SU-DHL-6 (cell line): ENCODE measurements around the gene TULP4.

Experiments used
- H2AFZ ChIP-seq: fragments of 200-600 bp; sonication (generic); 2 replicates; pipeline ENCODE4 v1.6.1; 2014; ENCODE audit warnings: low read depth, mild to moderate bottlenecking, moderate library complexity, mixed read lengths, antibody characterized with exemption, low read length; ENCODE audit not compliant: severe bottlenecking
- H3F3A ChIP-seq: fragments of 200-600 bp; shearing (Covaris generic); 2 replicates; pipeline ENCODE4 v1.6.0; 2016; ENCODE audit warnings: antibody characterized with exemption, mild to moderate bottlenecking; ENCODE audit not compliant: insufficient read depth
- H3K27ac ChIP-seq: fragments of 200-600 bp; sonication (generic); 2 replicates; pipeline ENCODE4 v1.5.1; 2016; ENCODE audit warnings: low read depth, mild to moderate bottlenecking, low read length, moderate library complexity, mixed read lengths
- H3K27me3 ChIP-seq: fragments of 200-600 bp; sonication (generic), shearing (Covaris generic); 2 replicates; pipeline ENCODE4 v1.6.0; 2014; ENCODE audit warnings: mild to moderate bottlenecking, low read length
- H3K36me3 ChIP-seq: fragments of 200-600 bp; sonication (generic); 2 replicates; pipeline ENCODE4 v1.6.1; 2014; ENCODE audit warnings: mild to moderate bottlenecking, low read length, mixed read lengths
- H3K4me2 ChIP-seq: fragments of 300-600, 200-600 bp; shearing (Covaris generic), sonication (generic); 2 replicates; pipeline ENCODE4 v1.6.0; 2014; ENCODE audit warnings: low read length, low read depth, mild to moderate bottlenecking; ENCODE audit not compliant: poor library complexity, severe bottlenecking
- H3K4me3 ChIP-seq: fragments of 200-600 bp; sonication (generic); 2 replicates; pipeline ENCODE4 v1.5.1; 2014; ENCODE audit warnings: antibody characterized with exemption, low read length, mild to moderate bottlenecking, mixed read lengths; ENCODE audit not compliant: insufficient read depth, poor library complexity, severe bottlenecking
- H3K79me2 ChIP-seq: fragments of 200-600 bp; sonication (generic); 2 replicates; pipeline ENCODE4 v1.6.1; 2014; ENCODE audit warnings: mild to moderate bottlenecking, low read length, moderate library complexity; ENCODE audit not compliant: insufficient read depth
- H3K9ac ChIP-seq: fragments of 200-600 bp; sonication (generic); 2 replicates; pipeline ENCODE4 v1.7.0; 2014; ENCODE audit warnings: mild to moderate bottlenecking, low read length
- H3K9me2 ChIP-seq: fragments of 200-600 bp; sonication (generic); replicated peaks from 2 replicates; pipeline ENCODE4 v1.6.1; 2014; ENCODE audit warnings: low read length; ENCODE audit not compliant: insufficient read depth
- H3K9me3 ChIP-seq: fragments of 200-600 bp; sonication (generic); 2 replicates; pipeline ENCODE4 v1.6.1; 2014; ENCODE audit warnings: low read length, mixed read lengths; ENCODE audit not compliant: insufficient read depth
- H4K20me1 ChIP-seq: fragments of 200-600 bp; sonication (generic); 2 replicates; pipeline ENCODE4 v1.6.1; 2014; ENCODE audit warnings: low read depth, mild to moderate bottlenecking, antibody characterized with exemption, low read length, moderate library complexity, mixed read lengths
- CTCF ChIP-seq: fragments of 200-600 bp; sonication (generic); IDR thresholded peaks from one replicate; pipeline ENCODE4 v1.5.1; 2017; ENCODE audit warnings: antibody characterized with exemption, mild to moderate bottlenecking, low read length, moderate library complexity; ENCODE audit not compliant: insufficient read depth, poor library complexity, severe bottlenecking
- EZH2phosphoT487 ChIP-seq: fragments of 200-600 bp; sonication (generic), shearing (Covaris generic); conservative IDR thresholded peaks from 2 replicates; pipeline ENCODE4 v1.6.1; 2018; ENCODE audit warnings: mild to moderate bottlenecking, antibody characterized with exemption, low read length, moderate library complexity, mixed read lengths

The TULP4 gene

GRCh38 chr6:158414851-158415262, 102.6 kb downstream of the TULP4 start:
- Histone ChIP-seq H3K4me2 (no peak overlapping the region), H3F3A (no peaks in the 10 kb centered on the region), H3K79me2 (0 out of 2 replicates have a peak, but pooled peaks cover 8% of the 10 kb centered on the region), H3K9ac (no peak overlapping the region), H3K27ac (no peak overlapping the region), H2AFZ (no peak overlapping the region), H3K9me2 (no peaks in the 10 kb centered on the region), H3K4me3 (no peak overlapping the region), H3K36me3 (peaks cover 8% of the 10 kb centered on the region), H4K20me1 (no peaks in the 10 kb centered on the region), H3K27me3 (no peaks in the 10 kb centered on the region), H3K9me3 (no peaks in the 10 kb centered on the region)
- TF ChIP-seq EZH2phosphoT487 (no peak), CTCF (no peak)

- TF ChIP-seq CTCF (no peak), EZH2phosphoT487 (no peak)
- Histone ChIP-seq H3F3A (no peaks in the 10 kb centered on the region), H3K27me3 (no peaks in the 10 kb centered on the region), H3K9me3 (no peaks in the 10 kb centered on the region), H3K27ac (no peak overlapping the region), H3K9me2 (no peaks in the 10 kb centered on the region), H2AFZ (no peak overlapping the region), H3K4me2 (no peak overlapping the region), H3K79me2 (0 out of 2 replicates have a peak, but pooled peaks cover 1% of the 10 kb centered on the region), H4K20me1 (no peaks in the 10 kb centered on the region), H3K36me3 (peaks cover 8% of the 10 kb centered on the region), H3K4me3 (no peak overlapping the region), H3K9ac (no peak overlapping the region)
These were observed 103.4 kb downstream of the TULP4 start for GRCh38 chr6:158415666-158416065.

- Histone ChIP-seq H3F3A (no peaks in the 10 kb centered on the region), H3K79me2 (no peaks in the 10 kb centered on the region), H3K4me2 (no peak overlapping the region), H2AFZ (no peak overlapping the region), H3K9me2 (no peaks in the 10 kb centered on the region), H3K9ac (no peak overlapping the region), H3K27me3 (no peaks in the 10 kb centered on the region), H4K20me1 (no peaks in the 10 kb centered on the region), H3K36me3 (peaks cover 8% of the 10 kb centered on the region), H3K9me3 (no peaks in the 10 kb centered on the region), H3K27ac (no peak overlapping the region), H3K4me3 (no peak overlapping the region)
- TF ChIP-seq EZH2phosphoT487 (no peak), CTCF (no peak)
These were observed 104.9 kb downstream of the TULP4 start for GRCh38 chr6:158416883-158417759.
